GM11168 (cell line): ENCODE results near the gene GNG2.

Experiments used
- in situ Hi-C: fragments of 300-500 bp; cut with MboI; formaldehyde crosslinking; loops from one replicate; pipeline ENCODE4 v1.12.0; 2022; ENCODE audit warnings: low sequenced_read_pairs; ENCODE audit not compliant: unreplicated experiment

The GNG2 gene

GRCh38 chr14:52011523-52011922 is 151.1 kb downstream of the GNG2 start:
- in situ Hi-C loops = no loop called here

DNA sequence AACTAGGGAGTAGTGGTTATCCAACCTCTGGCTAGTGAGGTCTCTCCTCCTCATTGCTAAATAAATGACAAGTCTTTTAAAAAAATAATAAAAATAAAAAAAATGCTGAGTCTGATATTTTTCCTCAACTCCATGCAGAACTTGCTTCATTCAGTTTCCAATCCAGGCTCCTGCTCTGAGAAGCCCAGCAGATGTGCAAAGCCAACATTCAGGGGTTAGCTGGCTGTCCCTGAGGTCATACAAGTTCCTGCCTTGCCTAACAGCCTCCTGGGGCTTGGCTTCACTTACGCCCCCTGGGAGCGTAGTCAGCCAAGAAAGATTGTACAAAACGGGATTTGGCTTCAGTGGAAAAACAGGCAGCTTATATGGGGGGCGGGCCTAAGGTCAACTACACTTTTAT is 152.2 kb downstream of the GNG2 start:
- in situ Hi-C loops = no loop called here

DNA sequence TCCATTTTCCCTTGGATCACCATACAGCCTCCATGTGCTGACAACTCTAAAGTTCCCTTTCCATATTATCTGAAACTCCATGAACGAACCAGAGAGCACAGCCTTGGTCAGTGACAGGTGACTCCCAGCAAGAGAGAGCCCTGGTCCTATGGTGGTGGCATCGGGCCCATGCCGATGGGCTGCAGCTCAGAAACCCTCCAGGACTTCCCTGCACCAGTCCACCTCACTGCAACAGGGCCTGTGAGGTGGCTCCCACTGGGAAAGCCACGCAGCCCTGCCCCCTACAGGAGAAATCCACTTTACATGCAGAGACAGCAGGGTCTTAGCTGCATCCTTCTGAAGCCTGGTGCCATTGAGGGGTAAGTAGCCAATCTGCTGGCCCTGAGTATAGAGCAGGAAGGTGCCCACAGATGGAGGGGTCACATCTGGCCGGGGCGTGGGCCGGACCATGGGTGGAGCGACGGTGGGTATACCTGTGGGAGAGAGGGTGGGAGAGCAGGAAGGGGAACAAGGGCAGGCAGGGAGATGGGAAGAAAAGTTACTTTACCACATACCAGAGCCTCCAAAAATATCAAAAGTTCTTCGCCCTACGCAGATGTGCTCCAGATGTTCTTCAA is 153.7 kb downstream of the GNG2 start:
- in situ Hi-C loops = no loop called here

GRCh38 chr14:52014601-52015267 is 154.3 kb downstream of the GNG2 start:
- in situ Hi-C loops = no loop called here

- in situ Hi-C loops = no loop called here
These were observed 155.1 kb downstream of the GNG2 start for GRCh38 chr14:52015411-52016030.

GRCh38 chr14:52018252-52018651 is 157.8 kb downstream of the GNG2 start:
- in situ Hi-C loops = no loop called here

GRCh38 chr14:52018970-52019369 is 158.6 kb downstream of the GNG2 start:
- in situ Hi-C loops = no loop called here
